DND-41 (cell line): ENCODE data around the gene NPFFR1.

ENCODE experiments used
- ATAC-seq: fragments of 200-7000 bp; cut with Tn5 transposase; 3 replicates; pipeline ENCODE4 v1.9.1; 2021; ENCODE audit warnings: low read depth; ENCODE audit not compliant: insufficient read depth
- DNase-seq: peaks from one replicate; pipeline ENCODE4 v3.0.0-alpha.2; 2020
- H2AFZ ChIP-seq: 2 replicates; pipeline ENCODE4 v1.6.0; 2012; ENCODE audit warnings: low read depth, low read length
- H3K27ac ChIP-seq: 2 replicates; pipeline ENCODE4 v1.5.1; 2012; ENCODE audit warnings: low read length, inconsistent platforms
- H3K27me3 ChIP-seq: fragments of 200-600 bp; sonication (generic); 2 replicates; pipeline ENCODE4 v1.6.0; 2012; ENCODE audit warnings: low read length, mild to moderate bottlenecking, inconsistent platforms; ENCODE audit not compliant: insufficient read depth, poor library complexity
- H3K36me3 ChIP-seq: 2 replicates; pipeline ENCODE4 v1.5.1; 2012; ENCODE audit warnings: low read length, inconsistent platforms; ENCODE audit not compliant: insufficient read depth
- H3K4me1 ChIP-seq: 2 replicates; pipeline ENCODE4 v1.5.1; 2012; ENCODE audit warnings: mild to moderate bottlenecking, low read length; ENCODE audit not compliant: insufficient read depth
- H3K4me2 ChIP-seq: 2 replicates; pipeline ENCODE4 v1.6.0; 2012; ENCODE audit warnings: mild to moderate bottlenecking, moderate library complexity, low read length, inconsistent platforms; ENCODE audit not compliant: insufficient read depth
- H3K4me3 ChIP-seq, 2 experiments: fragments of 200-600 bp in 1 of 2; shearing (Covaris generic) in 1 of 2; 2 replicates each; pipeline ENCODE4 v1.5.1; 2012 to 2016; ENCODE audit warnings: inconsistent platforms in 2 of 2, low read length in 2 of 2, mild to moderate bottlenecking in 2 of 2, low read depth in 1 of 2, moderate library complexity in 1 of 2
- H3K79me2 ChIP-seq: 2 replicates; pipeline ENCODE4 v1.6.0; 2012; ENCODE audit warnings: low read length, inconsistent platforms; ENCODE audit not compliant: insufficient read depth
- H3K9ac ChIP-seq: 2 replicates; pipeline ENCODE4 v1.6.0; 2012; ENCODE audit warnings: low read depth, mild to moderate bottlenecking, inconsistent platforms, low read length, moderate library complexity
- H3K9me3 ChIP-seq: 2 replicates; pipeline ENCODE4 v1.5.1; 2012; ENCODE audit warnings: low read length, moderate library complexity, mild to moderate bottlenecking, inconsistent platforms; ENCODE audit not compliant: insufficient read depth, severe bottlenecking
- H4K20me1 ChIP-seq: 2 replicates; pipeline ENCODE4 v1.6.0; 2012; ENCODE audit warnings: low read length; ENCODE audit not compliant: insufficient read depth
- CTCF ChIP-seq: IDR thresholded peaks from 2 replicates; pipeline ENCODE4 v1.5.1; 2012; ENCODE audit warnings: borderline replicate concordance, low read length, moderate library complexity, mild to moderate bottlenecking; ENCODE audit not compliant: poor library complexity, severe bottlenecking; ENCODE audit errors: extremely low read depth
- EZH2 ChIP-seq: IDR thresholded peaks from 3 replicates; pipeline ENCODE4 v1.6.1; 2012; ENCODE audit warnings: borderline replicate concordance, low read depth, mild to moderate bottlenecking, moderate library complexity, low read length, inconsistent platforms; ENCODE audit not compliant: severe bottlenecking

NPFFR1 gene

DNA sequence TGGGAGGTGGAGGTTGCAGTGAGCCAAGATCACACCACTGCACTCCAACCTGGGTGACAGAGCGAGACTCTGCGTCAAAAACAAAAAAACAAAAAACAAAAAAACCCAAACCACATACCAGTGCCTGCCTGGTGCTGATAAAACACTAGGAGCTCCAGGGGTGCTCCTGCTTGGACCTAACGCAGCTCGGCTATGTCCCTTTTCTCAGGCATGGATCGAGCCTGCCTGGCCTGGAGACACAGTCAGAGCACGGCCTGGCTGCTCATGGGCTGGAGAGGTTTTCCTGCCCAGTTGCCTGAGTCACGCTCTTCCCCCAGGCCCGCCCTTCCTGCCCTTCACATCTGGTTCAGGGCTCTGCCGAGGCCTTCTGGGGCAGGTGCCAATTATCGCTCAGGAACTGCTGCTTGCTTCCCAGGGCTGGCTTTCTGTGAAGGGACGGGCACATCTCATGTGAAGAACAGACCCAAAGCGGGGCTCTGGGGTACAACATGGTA lies 12.6 kb upstream of the NPFFR1 start:
- Histone ChIP-seq H4K20me1 (no peaks in the 10 kb centered on the region), H3K4me1 (no peaks in the 10 kb centered on the region), H3K9ac (no peak overlapping the region), H3K27ac (no peak overlapping the region), H3K4me3 (no peak overlapping the region), H3K9me3 (no peaks in the 10 kb centered on the region), H3K79me2 (no peaks in the 10 kb centered on the region), H3K27me3 (no peaks in the 10 kb centered on the region), H3K4me2 (no peak overlapping the region), H3K36me3 (peaks cover 23% of the 10 kb centered on the region), H2AFZ (no peak overlapping the region)
- ATAC-seq (no peak), DNase-seq (no peak)
- TF ChIP-seq EZH2, result no peak
- TF ChIP-seq CTCF, result no peak

DNA sequence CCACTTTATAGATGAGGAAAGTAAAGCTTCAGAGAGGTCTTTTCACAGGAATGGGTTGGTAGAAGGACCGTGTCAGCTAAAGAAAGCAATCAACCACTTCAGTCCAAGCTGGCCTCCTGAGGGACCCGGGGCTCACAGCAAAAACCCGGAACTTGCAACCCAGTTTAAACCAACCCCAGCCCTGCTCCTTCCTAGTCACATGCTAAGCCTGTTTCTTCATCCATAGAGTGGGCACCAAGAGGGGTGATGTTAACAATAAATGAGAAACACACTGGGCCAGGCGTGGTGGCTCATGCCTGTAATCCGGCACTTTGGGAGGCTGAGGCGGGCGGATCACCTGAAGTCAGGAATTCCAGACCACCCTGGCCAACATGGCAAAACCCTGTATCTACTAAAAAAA lies 12.1 kb upstream of the NPFFR1 start:
- H3K4me3 ChIP-seq, result no peak overlapping the region
- H3K27ac ChIP-seq, result no peak overlapping the region

DNA sequence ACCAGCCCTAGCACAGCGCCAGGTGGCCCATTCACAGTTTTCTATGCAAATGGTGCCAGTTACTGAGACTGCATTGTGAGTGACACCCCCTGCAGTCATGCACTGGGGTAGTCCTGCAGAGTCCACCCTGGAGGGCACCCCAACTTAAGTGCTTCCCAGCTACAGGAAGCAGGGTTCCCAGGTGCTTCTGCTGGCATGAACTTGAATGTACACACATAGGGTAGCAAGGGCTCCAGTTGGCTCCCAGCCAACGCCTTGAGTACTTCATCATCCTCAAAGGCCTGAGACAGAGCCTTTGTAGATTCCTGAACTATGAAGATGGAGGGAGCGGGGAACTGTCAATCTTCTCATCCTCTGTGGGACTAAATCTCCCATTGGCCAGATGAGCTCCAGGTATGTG lies 11.5 kb upstream of the NPFFR1 start:
- no peak for DNase-seq

More for the DNA sequence above, 12.1 kb upstream of the NPFFR1 start:
- Histone ChIP-seq H4K20me1 (no peaks in the 10 kb centered on the region), H3K4me1 (no peaks in the 10 kb centered on the region), H3K36me3 (peaks cover 19% of the 10 kb centered on the region), H3K79me2 (no peaks in the 10 kb centered on the region), H3K9ac (no peak overlapping the region), H3K4me2 (no peak overlapping the region), H3K27me3 (no peaks in the 10 kb centered on the region), H3K9me3 (no peaks in the 10 kb centered on the region), H2AFZ (no peak overlapping the region)
- DNase-seq (no peak), ATAC-seq (no peak)
- TF ChIP-seq EZH2 (no peak), CTCF (no peak)

More for the DNA sequence above, 11.5 kb upstream of the NPFFR1 start:
- Histone ChIP-seq H3K4me1 (no peaks in the 10 kb centered on the region), H3K27me3 (no peaks in the 10 kb centered on the region), H3K9me3 (no peaks in the 10 kb centered on the region), H4K20me1 (no peaks in the 10 kb centered on the region), H3K4me3 (no peak overlapping the region), H3K79me2 (no peaks in the 10 kb centered on the region), H2AFZ (no peak overlapping the region), H3K36me3 (peaks cover 17% of the 10 kb centered on the region), H3K27ac (no peak overlapping the region), H3K9ac (no peak overlapping the region), H3K4me2 (no peak overlapping the region)
- ATAC-seq, result 0 out of 3 replicates have a peak, but pooled peaks have one; percentile 3
- no peak for TF ChIP-seq CTCF
- TF ChIP-seq EZH2, result no peak
